GM12878 (cell line): ENCODE results near the gene ZFP42. TPM values are rescaled to one million over a fixed set of nuclear protein-coding genes. Genes with fewer than 3 reads are reported as not detected.
"Not testable (repeated sequence)": the region's sequence is repeated elsewhere in the genome, so short reads cannot be mapped to it uniquely, and the experiment has no call there.

Source experiments
- ATAC-seq: fragments of 200-7000 bp; cut with Tn5 transposase; 3 replicates; pipeline ENCODE4 v1.9.1; 2020; ENCODE audit warnings: mild to moderate bottlenecking, moderate library complexity
- BruUV-seq: library from RNA; stranded (reverse); fragments of 400-500 nt; replicated peaks from 2 replicates; lab custom pipeline; 2021; lab: Mats Ljungman, UMichigan
- CTCF ChIA-PET: fragments of 300-600 bp; sonication (Branson Sonifier 250); formaldehyde crosslinking; extraction: SDS; loops from one replicate; lab custom pipeline; 2021; ENCODE audit warnings: inconsistent platforms; lab: Yijun Ruan, JAX
- POLR2A ChIA-PET: fragments of 350-600 bp; formaldehyde crosslinking; extraction: SDS; loops from one replicate; lab custom pipeline; 2021; ENCODE audit warnings: inconsistent platforms; lab: Charles Lee
- RAD21 ChIA-PET: fragments of 300-600 bp; sonication (Branson Sonifier 250); formaldehyde crosslinking; loops from one replicate; lab custom pipeline; 2023; ENCODE audit warnings: antibody characterized with exemption; ENCODE audit not compliant: unreplicated experiment; lab: Charles Lee
- SMC1A ChIA-PET: fragments of 300-600 bp; sonication (Branson Sonifier 250); formaldehyde crosslinking; loops from one replicate; lab custom pipeline; 2023; ENCODE audit not compliant: unreplicated experiment, uncharacterized antibody; lab: Charles Lee
- DNase-seq: peaks from one replicate; pipeline ENCODE4 v3.0.0-alpha.2; 2011; ENCODE audit warnings: low read depth, low spot score
- FAIRE-seq: peaks from 3 replicates; lab custom pipeline; 2011; peaks lifted over from hg19 to GRCh38; lab: Jason Lieb, UNC
- H2AFZ ChIP-seq: 2 replicates; pipeline ENCODE4 v1.6.0; 2011; ENCODE audit warnings: low read depth, low read length, control low read depth; ENCODE audit not compliant: control insufficient read depth
- H3K27ac ChIP-seq: 2 replicates; pipeline ENCODE4 v1.5.1; 2011; ENCODE audit warnings: control low read depth; ENCODE audit not compliant: control insufficient read depth, insufficient read depth
- H3K27me3 ChIP-seq, 2 experiments: replicated peaks in 1 of 2; 2 replicates each; pipeline versions ENCODE4 v1.6.0 to v1.6.1; 2011; ENCODE audit warnings: low read length in 1 of 2; ENCODE audit not compliant: control insufficient read depth in 2 of 2, insufficient read depth in 2 of 2
- H3K36me3 ChIP-seq, 2 experiments: 2 replicates each; pipeline ENCODE4 v1.5.1; 2011; ENCODE audit warnings: low read length in 1 of 2; ENCODE audit not compliant: control insufficient read depth in 2 of 2, insufficient read depth in 2 of 2
- H3K4me1 ChIP-seq: 2 replicates; pipeline ENCODE4 v1.6.1; 2011; ENCODE audit warnings: mild to moderate bottlenecking, low read length, moderate library complexity, mixed read lengths; ENCODE audit not compliant: control insufficient read depth, insufficient read depth
- H3K4me2 ChIP-seq: 2 replicates; pipeline ENCODE4 v1.6.0; 2011; ENCODE audit warnings: control low read depth; ENCODE audit not compliant: control insufficient read depth, insufficient read depth
- H3K4me3 ChIP-seq: fragments of 200-600 bp; sonication (generic); 2 replicates; pipeline ENCODE4 v1.5.1; 2016
- H3K79me2 ChIP-seq: 2 replicates; pipeline ENCODE4 v1.6.0; 2011; ENCODE audit warnings: low read length; ENCODE audit not compliant: control insufficient read depth, insufficient read depth
- H3K9ac ChIP-seq: 2 replicates; pipeline ENCODE4 v1.8.0; 2011; ENCODE audit warnings: low read length, control low read depth, mixed read lengths; ENCODE audit not compliant: control insufficient read depth, insufficient read depth
- H3K9me3 ChIP-seq: replicated peaks from 3 replicates; pipeline ENCODE4 v1.5.1; 2011; ENCODE audit warnings: mild to moderate bottlenecking, low read length; ENCODE audit not compliant: control insufficient read depth, insufficient read depth
- H4K20me1 ChIP-seq: 2 replicates; pipeline ENCODE4 v1.6.0; 2011; ENCODE audit not compliant: control insufficient read depth, insufficient read depth
- IKZF2 ChIP-seq, 2 experiments: fragments of 450-650 bp; IDR thresholded peaks; 2 replicates each; pipeline ENCODE4 v1.6.1; 2017; ENCODE audit warnings: mild to moderate bottlenecking in 2 of 2, moderate library complexity in 2 of 2
- IRF5 ChIP-seq: fragments of 450-650 bp; IDR thresholded peaks from 2 replicates; pipeline ENCODE4 v1.6.1; 2017; ENCODE audit warnings: borderline replicate concordance
- NFXL1 ChIP-seq: fragments of 450-650 bp; IDR thresholded peaks from 2 replicates; pipeline ENCODE4 v1.6.1; 2017; ENCODE audit warnings: antibody characterized with exemption, mild to moderate bottlenecking, borderline replicate concordance
- PAX8 ChIP-seq: fragments of 450-650 bp; IDR thresholded peaks from 2 replicates; pipeline ENCODE4 v1.6.1; 2017; ENCODE audit warnings: mild to moderate bottlenecking, moderate library complexity
- SPI1 ChIP-seq: IDR thresholded peaks from 2 replicates; pipeline ENCODE4 v1.6.1; 2011; ENCODE audit warnings: low read depth, mild to moderate bottlenecking, low read length, moderate library complexity, borderline replicate concordance; ENCODE audit not compliant: insufficient read depth
- YY1 ChIP-seq: IDR thresholded peaks from 2 replicates; pipeline ENCODE4 v1.6.1; 2011; ENCODE audit warnings: low read depth, mild to moderate bottlenecking, low read length
- ZBTB11 ChIP-seq: fragments of 450-650 bp; formaldehyde crosslinking; IDR thresholded peaks from 2 replicates; pipeline ENCODE4 v1.5.0; 2022; ENCODE audit warnings: mild to moderate bottlenecking, missing genetic modification characterization
- ZBTB33 ChIP-seq: fragments of 450-650 bp; IDR thresholded peaks from 2 replicates; pipeline ENCODE4 v1.6.1; 2017; ENCODE audit warnings: mild to moderate bottlenecking
- ZSCAN29 ChIP-seq: fragments of 450-650 bp; IDR thresholded peaks from 2 replicates; pipeline ENCODE4 v1.6.1; 2017; ENCODE audit warnings: mild to moderate bottlenecking, moderate library complexity
- WGBS: methylation state at CpG from one replicate; pipeline ENCODE4 v1.1.6; 2016; ENCODE audit warnings: low lambda C conversion rate; ENCODE audit not compliant: insufficient replicate concordance, insufficient coverage; ENCODE audit errors: missing lambda C conversion rate; 5-methylcytosine and 5-hydroxymethylcytosine counted together
- in situ Hi-C: fragments of 300-500 bp; cut with MboI; formaldehyde crosslinking; loops from 9 replicates; pipeline ENCODE4 v1.14.3; 2018; ENCODE audit warnings: mixed read lengths
- intact Hi-C: fragments of 100-400 bp; cut with micrococcal nuclease; formaldehyde crosslinking; loops from one replicate; pipeline ENCODE4 v1.14.2; 2022; ENCODE audit not compliant: unreplicated experiment
- polyA plus RNA-seq, 11 experiments: library from polyadenylated mRNA; depleted of rRNA in 4 of 11; unstranded in 6 of 11; stranded (reverse) in 5 of 11; fragments of >200 nt; fragmentation: Nextera tagmentation in 4 of 11; fragmentation: Illumina TruSeq in 1 of 11; extraction: Ambion mirVana in 4 of 11; extraction: Trizol in 1 of 11; gene quantifications; 1 replicate in 1 of 11; 2 replicates in 10 of 11; pipeline versions ENCODE4 v1.2.1 to v1.2.3, GENCODE V29; 2011 to 2016; ENCODE audit warnings: inconsistent platforms in 2 of 11, missing spikeins in 2 of 11, low read depth in 1 of 11
- total RNA-seq, 4 experiments: library from RNA; depleted of rRNA in 3 of 4; stranded (reverse); fragments of >200 nt in 3 of 4; fragmentation: Illumina TruSeq in 1 of 4; extraction: Trizol in 1 of 4; gene quantifications; 2 replicates each; pipeline versions ENCODE4 v1.2.1 to v1.2.3, GENCODE V29; 2013 to 2021

The ZFP42 gene
- total and polyA plus RNA-seq, 10 of the 15 experiments (the other 5 are each of a cell fraction or from before 2014, with no cell fraction given), result 0.13 TPM; not detected in 9

GRCh38 chr4:187997991-187998390 is 2.4 kb downstream of the ZFP42 start:
- H4K20me1 ChIP-seq, FAIRE-seq, H3K27ac ChIP-seq, SMC1A ChIA-PET, H3K79me2 ChIP-seq, CTCF ChIA-PET, H2AFZ ChIP-seq, H3K27me3 ChIP-seq, ATAC-seq, H3K4me2 ChIP-seq, intact Hi-C loops, H3K9ac ChIP-seq, BruUV-seq, RAD21 ChIA-PET, H3K9me3 ChIP-seq, DNase-seq, in situ Hi-C loops, H3K4me1 ChIP-seq, H3K4me3 ChIP-seq, POLR2A ChIA-PET, H3K36me3 ChIP-seq: not testable (repeated sequence)
- 58% methylated on average over 12 of the region's 15 CpGs for WGBS

GRCh38 chr4:187999406-187999932 is 3.9 kb downstream of the ZFP42 start:
- DNase-seq (no peak), FAIRE-seq (no peak), ATAC-seq (no peak)
- H2AFZ ChIP-seq, result no peak overlapping the region
- in situ Hi-C loops, result no loop called here
- H3K27ac ChIP-seq, result no peak overlapping the region
- POLR2A ChIA-PET, result no interaction called here
- TF ChIP-seq ZBTB33 (no peak), PAX8 (no peak), ZSCAN29 (no peak), IRF5 (no peak), IKZF2 (IDR thresholded peaks at IDR 0.05) (no peak), NFXL1 (no peak), SPI1 (no peak), ZBTB11 (CRISPR knock-in tag) (no peak), YY1 (no peak)
- no peaks in the 10 kb centered on the region; the same call in 2 of the 3 replicates for H3K9me3 ChIP-seq
- H3K4me1 ChIP-seq, result no peaks in the 10 kb centered on the region
- H3K79me2 ChIP-seq, result no peaks in the 10 kb centered on the region
- no TSS peak for BruUV-seq
- H3K36me3 ChIP-seq, result no peaks in the 10 kb centered on the region
- H3K9ac ChIP-seq, result no peak overlapping the region
- H3K4me3 ChIP-seq, result no peak overlapping the region
- H3K4me2 ChIP-seq, result no peak overlapping the region
- H4K20me1 ChIP-seq, result no peaks in the 10 kb centered on the region
- no peaks in the 10 kb centered on the region for H3K27me3 ChIP-seq
- 47% methylated on average over 2 of the region's 2 CpGs for WGBS
- CTCF ChIA-PET, result no interaction called here
- SMC1A ChIA-PET, result interaction anchor here (0.5 kb wide), 1 partner anchor 10 kb away, joined by 3 read pairs; no protein-coding TSS in a partner anchor
- RAD21 ChIA-PET, result no interaction called here
- intact Hi-C loops, result no loop called here
